Thyroid gland (tissue), 4 donors: Measurements from ENCODE around the gene ITPKB. TPM values are rescaled to one million over a fixed set of nuclear protein-coding genes. Genes with fewer than 3 reads are reported as not detected.
"Not testable (repeated sequence)": the region's sequence is repeated elsewhere in the genome, so short reads cannot be mapped to it uniquely, and the experiment has no call there.

Experiments used
- DNase-seq, 2 donors: peaks; one replicate each; pipeline ENCODE4 v3.0.0-alpha.2; 2019
- H3K27ac ChIP-seq, 3 donors: fragments of 200-600 bp; sonication (generic); 1 replicate in 2 of 3; 2 replicates in 1 of 3; pipeline ENCODE4 v1.5.1; 2016 to 2019; ENCODE audit warnings: mild to moderate bottlenecking in 1 of 3, moderate library complexity in 1 of 3
- H3K27me3 ChIP-seq: fragments of 200-600 bp; sonication (generic); one replicate; pipeline ENCODE4 v1.5.1; 2019
- H3K36me3 ChIP-seq, 2 donors: fragments of 200-600 bp; sonication (generic); one replicate each; pipeline ENCODE4 v1.5.1; 2016 to 2019
- H3K4me1 ChIP-seq, 2 donors: fragments of 200-600 bp; sonication (generic); one replicate each; pipeline ENCODE4 v1.5.1; 2017 to 2019
- H3K4me3 ChIP-seq, 3 donors: fragments of 200-600 bp; sonication (generic); replicated peaks in 1 of 3; 1 replicate in 2 of 3; 2 replicates in 1 of 3; pipeline ENCODE4 v1.5.1; 2016; ENCODE audit warnings: mild to moderate bottlenecking in 1 of 3
- H3K9me3 ChIP-seq: fragments of 200-600 bp; sonication (generic); one replicate; pipeline ENCODE4 v1.5.1; 2017
- POLR2A ChIP-seq, 2 donors: fragments of 450-650 bp; IDR thresholded peaks; one replicate each; pipeline ENCODE4 v1.6.1; 2017; ENCODE audit warnings: antibody characterized with exemption in 2 of 2, mild to moderate bottlenecking in 2 of 2, moderate library complexity in 1 of 2
- WGBS, 2 donors: methylation state at CpG; one replicate each; pipeline ENCODE4 v1.1.5; 2017; 5-methylcytosine and 5-hydroxymethylcytosine counted together
- intact Hi-C: fragments of 100-400 bp; cut with DNase I; formaldehyde crosslinking; loops from one replicate; pipeline ENCODE4 v1.15.1; 2023
- total RNA-seq, 4 donors: library from RNA; depleted of rRNA; stranded (reverse); fragments of >200 nt; gene quantifications; one replicate each; pipeline ENCODE4 v1.2.3, GENCODE V29; 2016
- TF ChIP-seq, protein P1 (sequence below), 6 experiments: fragments of 200-600 bp in 3 of 6; fragments of 450-650 bp in 3 of 6; sonication (generic) in 3 of 6; IDR thresholded peaks; one replicate each; pipeline ENCODE4 v1.5.1; 2016 to 2019; ENCODE audit warnings: antibody characterized with exemption in 6 of 6, mild to moderate bottlenecking in 2 of 6, inconsistent platforms in 1 of 6, moderate library complexity in 1 of 6

The ITPKB gene
- total RNA-seq, 4 donors from 2014 or later: 19.1 to 24.0 (median 22.2) TPM

DNA sequence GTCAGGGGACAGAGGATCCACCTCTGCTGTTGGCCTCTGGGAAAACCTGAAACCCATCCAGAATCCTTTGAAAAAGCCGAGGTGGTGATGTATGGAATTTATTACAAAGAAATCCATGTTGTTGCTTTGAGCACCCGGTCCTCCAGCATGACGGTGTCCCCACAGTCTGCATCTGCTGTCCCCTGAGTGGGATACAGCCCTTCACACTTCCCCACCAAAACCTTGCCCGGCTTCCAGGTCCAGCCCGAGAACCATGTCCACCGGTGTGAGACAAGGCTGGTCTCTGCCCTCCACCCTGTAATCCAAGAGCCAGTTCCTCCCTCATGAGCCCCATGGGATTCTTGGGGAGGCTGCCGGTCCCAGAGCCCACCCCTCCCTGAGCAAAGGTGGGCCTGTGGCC is 120.1 kb downstream of the ITPKB start:
- Histone ChIP-seq H3K36me3 (no peaks in the 10 kb centered on the region), H3K4me3 (no peak overlapping the region), H3K9me3 (no peaks in the 10 kb centered on the region), H3K4me1 (no peaks in the 10 kb centered on the region), H3K27me3 (no peaks in the 10 kb centered on the region), H3K27ac (no peak overlapping the region)
- intact Hi-C loops: no loop called here
- no peak for TF ChIP-seq POLR2A (IDR thresholded peaks at IDR 0.05)
- TF ChIP-seq, protein P1, sequence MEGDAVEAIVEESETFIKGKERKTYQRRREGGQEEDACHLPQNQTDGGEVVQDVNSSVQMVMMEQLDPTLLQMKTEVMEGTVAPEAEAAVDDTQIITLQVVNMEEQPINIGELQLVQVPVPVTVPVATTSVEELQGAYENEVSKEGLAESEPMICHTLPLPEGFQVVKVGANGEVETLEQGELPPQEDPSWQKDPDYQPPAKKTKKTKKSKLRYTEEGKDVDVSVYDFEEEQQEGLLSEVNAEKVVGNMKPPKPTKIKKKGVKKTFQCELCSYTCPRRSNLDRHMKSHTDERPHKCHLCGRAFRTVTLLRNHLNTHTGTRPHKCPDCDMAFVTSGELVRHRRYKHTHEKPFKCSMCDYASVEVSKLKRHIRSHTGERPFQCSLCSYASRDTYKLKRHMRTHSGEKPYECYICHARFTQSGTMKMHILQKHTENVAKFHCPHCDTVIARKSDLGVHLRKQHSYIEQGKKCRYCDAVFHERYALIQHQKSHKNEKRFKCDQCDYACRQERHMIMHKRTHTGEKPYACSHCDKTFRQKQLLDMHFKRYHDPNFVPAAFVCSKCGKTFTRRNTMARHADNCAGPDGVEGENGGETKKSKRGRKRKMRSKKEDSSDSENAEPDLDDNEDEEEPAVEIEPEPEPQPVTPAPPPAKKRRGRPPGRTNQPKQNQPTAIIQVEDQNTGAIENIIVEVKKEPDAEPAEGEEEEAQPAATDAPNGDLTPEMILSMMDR (IDR thresholded peaks at IDR 0.05): no peak
- DNase-seq: no peak
- WGBS, 2 donors: 90 to 98% methylated on average over 2 to 6 of the region's 7 CpGs

DNA sequence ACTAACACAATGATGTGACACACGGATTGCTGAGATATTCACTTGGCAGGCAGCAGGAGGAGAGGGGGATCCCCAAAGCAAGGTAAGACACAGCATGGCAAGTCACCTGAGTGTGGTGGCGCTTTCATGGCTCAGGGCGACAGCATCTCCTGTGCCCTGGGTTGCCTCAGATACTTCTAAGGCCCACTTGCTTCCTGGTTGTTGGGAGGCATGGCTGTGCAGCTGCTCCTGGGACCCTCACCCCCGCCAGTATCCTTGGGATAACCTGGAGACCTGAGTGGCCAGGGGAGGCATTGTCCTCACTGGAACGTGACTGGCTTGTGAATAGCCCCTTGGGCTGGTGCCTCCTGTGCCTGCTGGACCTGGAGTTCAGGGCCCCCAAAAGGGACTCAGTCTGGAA is 120.7 kb downstream of the ITPKB start:
- Histone ChIP-seq H3K27me3 (no peaks in the 10 kb centered on the region), H3K4me3 (no peak overlapping the region), H3K36me3 (no peaks in the 10 kb centered on the region), H3K4me1 (no peaks in the 10 kb centered on the region), H3K9me3 (no peaks in the 10 kb centered on the region), H3K27ac (no peak overlapping the region)
- WGBS, 2 donors: 66 to 85% methylated on average over 4 to 5 of the region's 5 CpGs
- intact Hi-C loops: no loop called here
- no peak for TF ChIP-seq POLR2A (IDR thresholded peaks at IDR 0.05)
- TF ChIP-seq, protein P1 (IDR thresholded peaks at IDR 0.05): no peak
- DNase-seq: no peak

DNA sequence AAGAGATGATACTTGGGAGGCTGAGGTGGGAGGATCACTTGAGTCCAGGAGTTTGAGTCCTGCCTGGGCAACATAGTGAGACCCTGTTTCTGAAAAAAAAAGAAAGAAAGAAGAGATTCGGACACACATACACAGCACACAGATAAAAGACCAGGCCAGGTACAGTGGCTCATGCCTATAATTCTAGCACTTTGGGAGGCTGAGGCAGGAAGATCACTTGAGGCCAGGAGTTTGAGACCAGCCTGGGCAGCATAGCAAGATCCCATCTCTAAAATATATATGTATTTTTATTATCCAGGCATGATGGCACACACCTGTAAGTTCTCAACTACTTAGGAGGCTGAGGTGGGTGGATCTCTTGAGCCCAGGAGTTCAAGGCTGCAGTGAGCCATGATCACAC is 121.4 kb downstream of the ITPKB start:
- H3K4me1 ChIP-seq, DNase-seq, intact Hi-C loops, H3K36me3 ChIP-seq, H3K9me3 ChIP-seq, H3K27ac ChIP-seq, H3K27me3 ChIP-seq, H3K4me3 ChIP-seq: not testable (repeated sequence)
- 88 to 91% methylated on average over 1 of the region's 1 CpG for WGBS, 2 donors

DNA sequence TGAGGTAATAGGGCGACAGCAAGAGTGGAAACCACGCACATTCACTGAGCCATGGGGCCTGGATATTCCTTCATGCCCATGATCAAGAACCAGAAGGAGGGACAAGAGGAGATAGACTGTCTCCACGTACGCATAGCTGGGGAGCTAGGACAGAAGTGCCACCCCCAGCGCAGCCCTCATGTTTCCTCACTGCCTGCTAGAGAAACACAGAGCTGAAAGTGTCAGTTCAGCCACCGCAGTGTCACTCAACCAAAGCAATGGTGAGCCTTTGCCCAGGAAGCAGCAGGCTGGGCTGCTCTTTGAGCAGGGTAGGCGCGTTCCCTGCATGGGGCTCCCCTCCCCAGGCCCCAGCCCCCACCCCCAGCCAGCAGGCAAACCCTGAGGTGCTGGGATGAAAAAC is 122.0 kb downstream of the ITPKB start:
- H3K27ac ChIP-seq: no peak overlapping the region
- intact Hi-C loops: no loop called here
- H3K9me3 ChIP-seq: no peaks in the 10 kb centered on the region
- no peak for DNase-seq
- TF ChIP-seq POLR2A (IDR thresholded peaks at IDR 0.05): no peak
- TF ChIP-seq, protein P1 (IDR thresholded peaks at IDR 0.05): no peak
- 89 to 90% methylated on average over 6 to 7 of the region's 8 CpGs for WGBS, 2 donors
- H3K27me3 ChIP-seq: no peaks in the 10 kb centered on the region
- H3K36me3 ChIP-seq: no peaks in the 10 kb centered on the region
- H3K4me1 ChIP-seq: no peaks in the 10 kb centered on the region
- no peak overlapping the region for H3K4me3 ChIP-seq

DNA sequence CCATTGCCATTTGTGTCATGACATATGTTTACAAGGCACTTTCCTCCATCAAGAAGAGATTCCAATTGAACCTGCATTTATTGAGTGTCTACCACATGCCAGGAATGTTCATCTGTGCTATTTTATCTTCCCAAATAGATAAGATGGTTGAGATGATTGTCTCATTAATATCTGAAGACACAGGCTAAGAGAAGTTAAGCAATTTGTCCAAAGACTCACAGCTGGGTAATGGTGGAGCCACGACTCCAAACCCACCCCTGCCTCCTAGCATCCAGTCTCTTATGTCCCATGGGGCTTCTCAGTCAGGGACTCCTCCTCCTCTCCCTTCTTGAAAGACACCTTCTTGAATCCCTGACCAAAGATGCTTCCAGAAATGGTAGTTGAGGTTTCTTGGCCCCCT is 122.4 kb downstream of the ITPKB start:
- Histone ChIP-seq H3K36me3 (no peaks in the 10 kb centered on the region), H3K4me3 (no peak overlapping the region), H3K27me3 (no peaks in the 10 kb centered on the region), H3K4me1 (no peaks in the 10 kb centered on the region), H3K9me3 (no peaks in the 10 kb centered on the region), H3K27ac (no peak overlapping the region)
- intact Hi-C loops: no loop called here
- TF ChIP-seq, protein P1 (IDR thresholded peaks at IDR 0.05): no peak
- TF ChIP-seq POLR2A (IDR thresholded peaks at IDR 0.05): no peak
- no peak for DNase-seq
- 81 to 85% methylated on average over 1 of the region's 1 CpG for WGBS, 2 donors

DNA sequence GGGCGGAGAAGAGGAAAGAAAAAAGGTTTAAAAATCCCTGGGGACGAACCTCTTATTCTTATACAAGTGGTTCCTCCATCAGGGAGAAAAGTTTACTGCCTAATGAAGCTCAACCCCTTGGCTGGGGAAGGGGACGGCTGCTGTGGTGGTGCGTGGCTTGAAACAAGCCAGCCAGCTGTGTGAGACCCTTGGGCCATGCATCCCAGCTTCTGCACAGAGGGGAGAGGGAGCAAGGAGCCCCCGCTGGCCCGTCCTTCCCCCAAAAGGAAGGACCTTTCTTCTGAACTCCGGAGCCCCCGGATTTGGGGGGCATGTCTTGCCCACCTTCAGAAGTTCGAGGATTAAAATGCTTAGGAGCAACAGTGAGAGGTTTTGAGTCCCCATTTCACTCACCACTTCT is 123.2 kb downstream of the ITPKB start:
- H3K27ac ChIP-seq: no peak overlapping the region
- intact Hi-C loops: no loop called here
- H3K4me1 ChIP-seq: no peaks in the 10 kb centered on the region
- H3K9me3 ChIP-seq: no peaks in the 10 kb centered on the region
- H3K27me3 ChIP-seq: no peaks in the 10 kb centered on the region
- TF ChIP-seq, protein P1 (IDR thresholded peaks at IDR 0.05): no peak
- TF ChIP-seq POLR2A (IDR thresholded peaks at IDR 0.05): no peak
- DNase-seq: no peak
- no peak overlapping the region for H3K4me3 ChIP-seq
- WGBS, 2 donors: 85 to 91% methylated on average over 9 of the region's 9 CpGs
- H3K36me3 ChIP-seq: no peaks in the 10 kb centered on the region

DNA sequence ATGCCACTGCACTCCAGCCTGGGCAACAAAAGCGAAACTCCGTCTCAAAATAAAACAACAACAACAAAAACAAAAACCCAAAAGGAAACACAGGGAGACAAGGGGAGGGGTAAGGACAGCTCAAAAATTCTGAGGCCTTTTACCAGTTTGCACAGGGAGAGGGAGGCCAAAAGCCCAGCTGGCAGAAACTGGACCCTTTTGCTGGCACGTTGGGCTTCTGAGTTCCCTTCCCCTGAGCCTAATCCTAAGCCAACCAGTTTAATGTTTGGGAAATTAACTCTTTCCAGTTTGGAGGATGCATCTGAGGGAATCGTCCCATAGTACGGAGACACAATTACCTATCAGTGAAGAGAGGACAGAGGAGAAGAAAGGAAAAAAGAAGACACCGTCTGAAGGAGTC is 127.1 kb downstream of the ITPKB start:
- H3K4me1 ChIP-seq, H3K9me3 ChIP-seq, H3K27ac ChIP-seq, H3K36me3 ChIP-seq, H3K4me3 ChIP-seq, intact Hi-C loops, DNase-seq, H3K27me3 ChIP-seq: not testable (repeated sequence)
- WGBS, 2 donors: 79 to 83% methylated on average over 6 of the region's 6 CpGs
